ENCODE data around the gene PRMT7. TPM values are rescaled to one million over a fixed set of nuclear protein-coding genes. Genes with fewer than 3 reads are reported as not detected.

PRMT7 gene
- total RNA-seq, 5 donors from 2014 or later (not counting 1 experiment from before 2014, with no cell fraction given), result 80.1 to 92.4 (median 87.2) TPM

DNA sequence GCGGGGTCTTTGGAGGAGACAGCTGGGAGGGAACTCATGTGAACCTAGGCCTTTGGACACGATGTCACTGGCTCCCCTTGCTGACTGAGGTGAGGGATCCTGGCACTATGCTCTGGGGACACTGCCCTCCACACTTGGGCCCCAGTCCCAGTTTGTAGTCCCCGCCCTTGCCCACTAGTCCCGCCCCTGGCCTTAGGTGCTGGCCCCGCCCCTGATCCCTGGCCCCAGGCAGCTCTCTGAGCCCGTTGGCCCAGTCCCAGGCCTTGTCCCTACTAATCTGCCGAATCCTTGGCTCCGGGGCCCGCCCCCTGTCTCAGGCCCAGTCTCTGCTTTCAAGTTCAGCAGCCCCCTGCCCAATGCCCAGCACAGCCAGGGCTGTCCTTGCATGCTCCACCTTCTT, 76.5 kb downstream of the PRMT7 start:
- DNase-seq, result no peak

GRCh38 chr16:68388124-68388523, 77.3 kb downstream of the PRMT7 start:
- H3K36me3 Mint-ChIP-seq, result no peaks in the 10 kb centered on the region
- no peak overlapping the region for H3K27ac ChIP-seq (ENCODE audit: low read length)
- H3K27ac Mint-ChIP-seq, result no peak overlapping the region
- DNase-seq (no peak), ATAC-seq (replicated peaks in 1 of 4) (no peak)
- no peaks in the 10 kb centered on the region for H3K9me3 ChIP-seq
- H3K27me3 Mint-ChIP-seq, result no peaks in the 10 kb centered on the region
- H3K4me1 ChIP-seq (ENCODE audit: control insufficient read depth in 1 of 2, extremely low read depth in 1 of 2, insufficient read depth in 2 of 2, low read length in 2 of 2), result peaks cover 0 to 11% of the 10 kb centered on the region in 2 experiments
- H3K36me3 ChIP-seq (ENCODE audit: control insufficient read depth in 2 of 2, extremely low read depth in 1 of 2, insufficient read depth in 1 of 2, low read length in 1 of 2), result no peaks in the 10 kb centered on the region
- WGBS (ENCODE audit: insufficient coverage), result 61% methylated on average over 3 of the region's 3 CpGs
- H3K4me3 Mint-ChIP-seq, result no peak overlapping the region
- H3K4me1 Mint-ChIP-seq, result peaks cover 4 to 21% (median 12%) of the 10 kb centered on the region in 3 donors
- CTCF ChIA-PET, result interaction anchor here in 1 of 2 donors (0.6 kb wide), 1 partner anchor 9 kb away, joined by 3 read pairs; no protein-coding TSS in a partner anchor
- H3K4me3 ChIP-seq (ENCODE audit: control insufficient read depth in 1 of 2, extremely low read depth in 1 of 2, low read length in 1 of 2), result no peak overlapping the region
- POLR2A ChIA-PET, result no interaction called here
- no peaks in the 10 kb centered on the region for H3K27me3 ChIP-seq (replicated peaks in 1 of 2; ENCODE audit: control insufficient read depth in 2 of 2, extremely low read depth in 1 of 2, insufficient read depth in 2 of 2, low read length in 1 of 2)
- no peaks in the 10 kb centered on the region for H3K9me3 Mint-ChIP-seq

More for the DNA sequence above, 76.5 kb downstream of the PRMT7 start:
- POLR2A ChIA-PET, result no interaction called here
- Mint-ChIP-seq H3K9me3 (no peaks in the 10 kb centered on the region), H3K4me1 (peaks cover 4 to 23% (median 14%) of the 10 kb centered on the region in 3 donors), H3K27ac (no peak overlapping the region), H3K4me3 (no peak overlapping the region), H3K27me3 (no peaks in the 10 kb centered on the region), H3K36me3 (no peaks in the 10 kb centered on the region)
- H3K27me3 ChIP-seq (replicated peaks in 1 of 2; ENCODE audit: control insufficient read depth in 2 of 2, extremely low read depth in 1 of 2, insufficient read depth in 2 of 2, low read length in 1 of 2), result no peaks in the 10 kb centered on the region
- no peaks in the 10 kb centered on the region for H3K9me3 ChIP-seq
- H3K4me1 ChIP-seq (ENCODE audit: control insufficient read depth in 1 of 2, extremely low read depth in 1 of 2, insufficient read depth in 2 of 2, low read length in 2 of 2), result peaks cover 0 to 11% of the 10 kb centered on the region in 2 experiments
- 84% methylated on average over 9 of the region's 9 CpGs for WGBS (ENCODE audit: insufficient coverage)
- CTCF ChIA-PET, result no interaction called here
- no peak overlapping the region for H3K27ac ChIP-seq (ENCODE audit: low read length)
- no peak for ATAC-seq (replicated peaks in 1 of 4)
- H3K4me3 ChIP-seq (ENCODE audit: control insufficient read depth in 1 of 2, extremely low read depth in 1 of 2, low read length in 1 of 2), result no peak overlapping the region
- no peaks in the 10 kb centered on the region for H3K36me3 ChIP-seq (ENCODE audit: control insufficient read depth in 2 of 2, extremely low read depth in 1 of 2, insufficient read depth in 1 of 2, low read length in 1 of 2)

GRCh38 chr16:68389006-68389405, 78.2 kb downstream of the PRMT7 start:
- 82% methylated on average over 6 of the region's 8 CpGs for WGBS (ENCODE audit: insufficient coverage)
- Mint-ChIP-seq H3K27me3 (no peaks in the 10 kb centered on the region), H3K27ac (no peak overlapping the region), H3K36me3 (no peaks in the 10 kb centered on the region), H3K4me1 (peaks cover 0 to 13% (median 5%) of the 10 kb centered on the region in 3 donors), H3K9me3 (no peaks in the 10 kb centered on the region), H3K4me3 (no peak overlapping the region)
- ChIA-PET CTCF (interaction anchor here in 1 of 2 donors (1.1 kb wide), 1 partner anchor 9 kb away, joined by 3 read pairs; no protein-coding TSS in a partner anchor), POLR2A (no interaction called here)
- peaks cover 0 to 8% of the 10 kb centered on the region in 2 experiments for H3K4me1 ChIP-seq (ENCODE audit: control insufficient read depth in 1 of 2, extremely low read depth in 1 of 2, insufficient read depth in 2 of 2, low read length in 2 of 2)
- no peaks in the 10 kb centered on the region for H3K36me3 ChIP-seq (ENCODE audit: control insufficient read depth in 2 of 2, extremely low read depth in 1 of 2, insufficient read depth in 1 of 2, low read length in 1 of 2)
- H3K27ac ChIP-seq (ENCODE audit: low read length), result no peak overlapping the region
- no peak overlapping the region for H3K4me3 ChIP-seq (ENCODE audit: control insufficient read depth in 1 of 2, extremely low read depth in 1 of 2, low read length in 1 of 2)
- no peak for DNase-seq
- no peak for ATAC-seq (replicated peaks in 1 of 4)
- H3K9me3 ChIP-seq, result no peaks in the 10 kb centered on the region
- no peaks in the 10 kb centered on the region for H3K27me3 ChIP-seq (replicated peaks in 1 of 2; ENCODE audit: control insufficient read depth in 2 of 2, extremely low read depth in 1 of 2, insufficient read depth in 2 of 2, low read length in 1 of 2)

GRCh38 chr16:68389750-68390371, 79.0 kb downstream of the PRMT7 start:
- CTCF ChIA-PET, result interaction anchor here in 1 of 2 donors (0.7 to 1.1 kb wide), 2 partner anchors 8 to 1610 kb away, joined by 3 read pairs; no protein-coding TSS in a partner anchor
- H3K27me3 ChIP-seq (replicated peaks in 1 of 2; ENCODE audit: control insufficient read depth in 2 of 2, extremely low read depth in 1 of 2, insufficient read depth in 2 of 2, low read length in 1 of 2), result no peaks in the 10 kb centered on the region
- Mint-ChIP-seq H3K27ac (no peak overlapping the region), H3K36me3 (no peaks in the 10 kb centered on the region), H3K9me3 (no peaks in the 10 kb centered on the region), H3K27me3 (no peaks in the 10 kb centered on the region), H3K4me1 (peaks cover 0 to 8% (median 0%) of the 10 kb centered on the region in 3 donors), H3K4me3 (no peak overlapping the region)
- no peak overlapping the region for H3K27ac ChIP-seq (ENCODE audit: low read length)
- H3K9me3 ChIP-seq, result no peaks in the 10 kb centered on the region
- no peak overlapping the region for H3K4me3 ChIP-seq (ENCODE audit: control insufficient read depth in 1 of 2, extremely low read depth in 1 of 2, low read length in 1 of 2)
- ATAC-seq (replicated peaks in 1 of 4), result no peak
- no peak for DNase-seq
- POLR2A ChIA-PET, result no interaction called here
- no peaks in the 10 kb centered on the region for H3K36me3 ChIP-seq (ENCODE audit: control insufficient read depth in 2 of 2, extremely low read depth in 1 of 2, insufficient read depth in 1 of 2, low read length in 1 of 2)
- H3K4me1 ChIP-seq (ENCODE audit: control insufficient read depth in 1 of 2, extremely low read depth in 1 of 2, insufficient read depth in 2 of 2, low read length in 2 of 2), result peaks cover 0 to 1% of the 10 kb centered on the region in 2 experiments
- WGBS (ENCODE audit: insufficient coverage), result no CpG with 5 or more reads among the region's 6 CpGs

DNA sequence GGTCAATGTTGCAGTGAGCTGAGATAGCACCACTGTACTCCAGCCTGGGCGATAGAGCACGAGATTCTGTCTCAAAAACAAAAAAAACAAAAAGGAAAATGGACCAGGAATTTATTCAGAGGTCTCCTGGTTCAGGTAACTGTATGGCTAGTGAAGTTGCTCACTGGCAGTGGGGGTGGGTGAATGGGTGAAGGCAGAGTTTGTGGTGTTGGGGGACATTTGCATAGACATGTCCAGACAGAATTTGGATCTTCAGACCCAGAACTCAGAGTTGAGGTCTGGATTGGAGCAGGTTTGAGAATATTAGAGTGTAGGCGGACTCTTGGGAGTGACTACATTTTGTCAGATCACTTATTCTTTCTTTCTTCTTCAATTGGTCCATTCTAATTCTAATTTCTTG, 82.5 kb downstream of the PRMT7 start:
- H3K36me3 Mint-ChIP-seq, result no peaks in the 10 kb centered on the region
- POLR2A ChIA-PET, result no interaction called here

GRCh38 chr16:68395167-68395786, 84.5 kb downstream of the PRMT7 start:
- 97% methylated on average over 4 of the region's 8 CpGs for WGBS (ENCODE audit: insufficient coverage)
- CTCF ChIA-PET, result interaction anchor here (0.5 to 3.8 kb wide), 7 partner anchors 12 to 728 kb away, joined by 3 to 29 read pairs (median 5); no protein-coding TSS in a partner anchor
- DNase-seq, result no peak
- ATAC-seq (replicated peaks in 1 of 4), result no peak
- no peaks in the 10 kb centered on the region for H3K9me3 Mint-ChIP-seq
- H3K36me3 ChIP-seq (ENCODE audit: control insufficient read depth in 2 of 2, extremely low read depth in 1 of 2, insufficient read depth in 1 of 2, low read length in 1 of 2), result no peaks in the 10 kb centered on the region
- H3K27me3 Mint-ChIP-seq, result no peaks in the 10 kb centered on the region
- no peaks in the 10 kb centered on the region for H3K9me3 ChIP-seq
- H3K27me3 ChIP-seq (replicated peaks in 1 of 2; ENCODE audit: control insufficient read depth in 2 of 2, extremely low read depth in 1 of 2, insufficient read depth in 2 of 2, low read length in 1 of 2), result peaks cover 0 to 5% of the 10 kb centered on the region in 2 experiments
- peaks cover 0 to 19% of the 10 kb centered on the region in 2 experiments for H3K4me1 ChIP-seq (ENCODE audit: control insufficient read depth in 1 of 2, extremely low read depth in 1 of 2, insufficient read depth in 2 of 2, low read length in 2 of 2)
- no peak overlapping the region for H3K27ac Mint-ChIP-seq
- peaks cover 12 to 17% (median 14%) of the 10 kb centered on the region in 3 donors for H3K4me1 Mint-ChIP-seq
- no peak overlapping the region for H3K4me3 Mint-ChIP-seq
- H3K4me3 ChIP-seq (ENCODE audit: control insufficient read depth in 1 of 2, extremely low read depth in 1 of 2, low read length in 1 of 2), result no peak overlapping the region
- POLR2A ChIA-PET, result no interaction called here
- H3K36me3 Mint-ChIP-seq, result no peaks in the 10 kb centered on the region
- no peak overlapping the region for H3K27ac ChIP-seq (ENCODE audit: low read length)

More for the DNA sequence above, 82.5 kb downstream of the PRMT7 start:
- Histone ChIP-seq H3K36me3 (ENCODE audit: control insufficient read depth in 2 of 2, extremely low read depth in 1 of 2, insufficient read depth in 1 of 2, low read length in 1 of 2) (no peaks in the 10 kb centered on the region), H3K4me3 (ENCODE audit: control insufficient read depth in 1 of 2, extremely low read depth in 1 of 2, low read length in 1 of 2) (no peak overlapping the region), H3K4me1 (ENCODE audit: control insufficient read depth in 1 of 2, extremely low read depth in 1 of 2, insufficient read depth in 2 of 2, low read length in 2 of 2) (peaks cover 0 to 12% of the 10 kb centered on the region in 2 experiments), H3K27ac (ENCODE audit: low read length) (no peak overlapping the region), H3K9me3 (no peaks in the 10 kb centered on the region), H3K27me3 (replicated peaks in 1 of 2; ENCODE audit: control insufficient read depth in 2 of 2, extremely low read depth in 1 of 2, insufficient read depth in 2 of 2, low read length in 1 of 2) (no peaks in the 10 kb centered on the region)
- WGBS (ENCODE audit: insufficient coverage), result 67% methylated on average over 2 of the region's 3 CpGs
- no peaks in the 10 kb centered on the region for H3K27me3 Mint-ChIP-seq
- ATAC-seq (replicated peaks in 1 of 4), result no peak
- no peak overlapping the region for H3K27ac Mint-ChIP-seq
- no peak overlapping the region for H3K4me3 Mint-ChIP-seq
- peaks cover 11 to 13% (median 12%) of the 10 kb centered on the region in 3 donors for H3K4me1 Mint-ChIP-seq
- H3K9me3 Mint-ChIP-seq, result no peaks in the 10 kb centered on the region
- CTCF ChIA-PET, result interaction anchor here in 1 of 2 donors (1.2 kb wide), 1 partner anchor 51 kb away, joined by 4 read pairs; no protein-coding TSS in a partner anchor
- no peak for DNase-seq

Data from T-cell (primary cell).